Measurements from ENCODE around the gene TMOD1. TPM values are rescaled to one million over a fixed set of nuclear protein-coding genes. Genes with fewer than 3 reads are reported as not detected.

The TMOD1 gene
- total and polyA plus RNA-seq, 10 of the 15 experiments (the other 5 are each of a cell fraction or from before 2014, with no cell fraction given), result 4.0 to 44.1 (median 15.4) TPM

- no peak for TF ChIP-seq ESRRA (IDR thresholded peaks at IDR 0.05; ENCODE audit: low read length)
- TF ChIP-seq USF1 (IDR thresholded peaks at IDR 0.05; ENCODE audit: borderline replicate concordance, extremely low read length, insufficient read depth, low read depth, low read length), result no peak
- TF ChIP-seq, protein P1, sequence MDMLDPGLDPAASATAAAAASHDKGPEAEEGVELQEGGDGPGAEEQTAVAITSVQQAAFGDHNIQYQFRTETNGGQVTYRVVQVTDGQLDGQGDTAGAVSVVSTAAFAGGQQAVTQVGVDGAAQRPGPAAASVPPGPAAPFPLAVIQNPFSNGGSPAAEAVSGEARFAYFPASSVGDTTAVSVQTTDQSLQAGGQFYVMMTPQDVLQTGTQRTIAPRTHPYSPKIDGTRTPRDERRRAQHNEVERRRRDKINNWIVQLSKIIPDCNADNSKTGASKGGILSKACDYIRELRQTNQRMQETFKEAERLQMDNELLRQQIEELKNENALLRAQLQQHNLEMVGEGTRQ (IDR thresholded peaks at IDR 0.05; ENCODE audit: borderline replicate concordance, low read depth, low read length), result no peak
- TF ChIP-seq YBX1 (IDR thresholded peaks at IDR 0.05), result no peak
- no peak for TF ChIP-seq SKIL (IDR thresholded peaks at IDR 0.05; ENCODE audit: low read depth, poor library complexity, severe bottlenecking)
- no peak for TF ChIP-seq NFYA (IDR thresholded peaks at IDR 0.05; ENCODE audit: borderline replicate concordance, low read depth, low read length)
- TF ChIP-seq LARP7 (IDR thresholded peaks at IDR 0.05), result no peak
- no peak for TF ChIP-seq PML (IDR thresholded peaks at IDR 0.05; ENCODE audit: low read length)
- TF ChIP-seq ASH2L (IDR thresholded peaks at IDR 0.05; ENCODE audit: borderline replicate concordance, low read depth), result no peak
- no peak for TF ChIP-seq POLR2A (IDR thresholded peaks at IDR 0.05; ENCODE audit: low read depth, low read length)
- TF ChIP-seq YY1 (IDR thresholded peaks at IDR 0.05; ENCODE audit: low read depth, low read length), result no peak
- TF ChIP-seq, protein P2, sequence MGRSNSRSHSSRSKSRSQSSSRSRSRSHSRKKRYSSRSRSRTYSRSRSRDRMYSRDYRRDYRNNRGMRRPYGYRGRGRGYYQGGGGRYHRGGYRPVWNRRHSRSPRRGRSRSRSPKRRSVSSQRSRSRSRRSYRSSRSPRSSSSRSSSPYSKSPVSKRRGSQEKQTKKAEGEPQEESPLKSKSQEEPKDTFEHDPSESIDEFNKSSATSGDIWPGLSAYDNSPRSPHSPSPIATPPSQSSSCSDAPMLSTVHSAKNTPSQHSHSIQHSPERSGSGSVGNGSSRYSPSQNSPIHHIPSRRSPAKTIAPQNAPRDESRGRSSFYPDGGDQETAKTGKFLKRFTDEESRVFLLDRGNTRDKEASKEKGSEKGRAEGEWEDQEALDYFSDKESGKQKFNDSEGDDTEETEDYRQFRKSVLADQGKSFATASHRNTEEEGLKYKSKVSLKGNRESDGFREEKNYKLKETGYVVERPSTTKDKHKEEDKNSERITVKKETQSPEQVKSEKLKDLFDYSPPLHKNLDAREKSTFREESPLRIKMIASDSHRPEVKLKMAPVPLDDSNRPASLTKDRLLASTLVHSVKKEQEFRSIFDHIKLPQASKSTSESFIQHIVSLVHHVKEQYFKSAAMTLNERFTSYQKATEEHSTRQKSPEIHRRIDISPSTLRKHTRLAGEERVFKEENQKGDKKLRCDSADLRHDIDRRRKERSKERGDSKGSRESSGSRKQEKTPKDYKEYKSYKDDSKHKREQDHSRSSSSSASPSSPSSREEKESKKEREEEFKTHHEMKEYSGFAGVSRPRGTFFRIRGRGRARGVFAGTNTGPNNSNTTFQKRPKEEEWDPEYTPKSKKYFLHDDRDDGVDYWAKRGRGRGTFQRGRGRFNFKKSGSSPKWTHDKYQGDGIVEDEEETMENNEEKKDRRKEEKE (IDR thresholded peaks at IDR 0.05), result no peak
- no peak for TF ChIP-seq HCFC1 (IDR thresholded peaks at IDR 0.05; ENCODE audit: low read length)
- in situ Hi-C loops (cut with MboI), result loop anchor here (25.0 kb wide), 1 partner anchor 1213 kb away; the partner anchor contains the start of gene ZNF367
- no peaks in the 10 kb centered on the region for H3K27me3 ChIP-seq (replicated peaks in 1 of 2; ENCODE audit: control insufficient read depth in 2 of 2, insufficient read depth in 2 of 2, low read length in 1 of 2)
- ChIA-PET CTCF (interaction anchor here (2.2 to 3.7 kb wide), 2 partner anchors 27 to 157 kb away, joined by 12 to 25 read pairs; no protein-coding TSS in a partner anchor), RAD21 (ENCODE audit: unreplicated experiment) (interaction anchor here (0.9 to 1.0 kb wide), 2 partner anchors 10 to 157 kb away, joined by 3 to 4 read pairs; no protein-coding TSS in a partner anchor), SMC1A (ENCODE audit: uncharacterized antibody, unreplicated experiment) (interaction anchor here (1.1 to 2.1 kb wide), 3 partner anchors 10 to 157 kb away, joined by 4 to 9 read pairs (median 5); no protein-coding TSS in a partner anchor), POLR2A (no interaction called here)
- no peak overlapping the region for H2AFZ ChIP-seq (ENCODE audit: control insufficient read depth, low read depth, low read length)
- no peaks in the 10 kb centered on the region; the same call in 2 of the 3 replicates for H3K9me3 ChIP-seq (replicated peaks; ENCODE audit: control insufficient read depth, insufficient read depth, low read length)
- H3K4me3 ChIP-seq, result no peak overlapping the region
- no peak overlapping the region for H3K9ac ChIP-seq (ENCODE audit: control insufficient read depth, insufficient read depth, low read length)
- H3K36me3 ChIP-seq (ENCODE audit: control insufficient read depth in 2 of 2, insufficient read depth in 2 of 2, low read length in 1 of 2), result peaks cover 0 to 2% of the 10 kb centered on the region in 2 experiments
- WGBS (ENCODE audit: insufficient coverage, insufficient replicate concordance, low lambda C conversion rate, missing lambda C conversion rate), result 77% methylated on average over 3 of the region's 3 CpGs
- H4K20me1 ChIP-seq (ENCODE audit: control insufficient read depth, insufficient read depth), result no peaks in the 10 kb centered on the region
- H3K79me2 ChIP-seq (ENCODE audit: control insufficient read depth, insufficient read depth, low read length), result peaks cover 12% of the 10 kb centered on the region
- no peak overlapping the region for H3K27ac ChIP-seq (ENCODE audit: control insufficient read depth, insufficient read depth)
- no peak for FAIRE-seq
- H3K4me1 ChIP-seq (ENCODE audit: control insufficient read depth, insufficient read depth, low read length), result no peaks in the 10 kb centered on the region; the same call in 1 of the 2 replicates
- DNase-seq (ENCODE audit: low read depth, low spot score), result no peak
- no TSS peak for BruUV-seq (replicated peaks)
- no peak for ATAC-seq
- intact Hi-C loops (cut with micrococcal nuclease; ENCODE audit: unreplicated experiment), result no loop called here
- no peak overlapping the region for H3K4me2 ChIP-seq (ENCODE audit: control insufficient read depth, insufficient read depth)
These were observed 124.2 kb downstream of the TMOD1 start for GRCh38 chr9:97625620-97626019.
